EH (cell line): Measurements from ENCODE around the gene ROBO1.
"Not testable (repeated sequence)": the region's sequence is repeated elsewhere in the genome, so short reads cannot be mapped to it uniquely, and the experiment has no call there.

ENCODE experiments used
- DNase-seq: peaks from one replicate; pipeline ENCODE4 v3.0.0-alpha.2; 2015; ENCODE audit warnings: low read depth

The ROBO1 gene

DNA sequence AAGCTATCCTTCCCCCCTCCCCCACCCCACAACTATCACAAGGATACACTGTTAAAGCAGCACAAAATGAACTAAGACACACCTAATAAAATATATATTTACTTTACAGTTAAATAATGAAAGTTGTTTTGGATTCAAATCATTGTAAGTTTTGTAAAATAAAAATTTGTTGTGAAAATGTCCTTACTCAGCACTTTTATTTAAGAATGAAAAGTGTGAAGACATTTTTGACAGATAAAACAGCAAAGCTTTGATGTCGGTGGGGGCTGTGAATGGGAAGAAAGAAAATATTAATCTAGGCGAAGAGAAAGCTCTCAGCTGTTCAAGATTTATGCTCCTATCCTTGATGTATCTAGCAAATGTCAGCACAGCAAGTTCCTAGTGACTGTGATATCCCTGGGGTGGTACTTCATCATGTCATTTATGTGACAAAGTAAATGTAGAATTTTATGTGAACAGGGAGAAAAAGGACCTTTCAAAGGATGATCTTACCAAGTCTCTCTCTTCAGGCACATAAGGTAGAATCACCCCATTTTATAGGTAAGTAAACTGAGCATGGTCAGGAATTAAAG is 216.4 kb downstream of the ROBO1 start:
- no peak for DNase-seq

DNA sequence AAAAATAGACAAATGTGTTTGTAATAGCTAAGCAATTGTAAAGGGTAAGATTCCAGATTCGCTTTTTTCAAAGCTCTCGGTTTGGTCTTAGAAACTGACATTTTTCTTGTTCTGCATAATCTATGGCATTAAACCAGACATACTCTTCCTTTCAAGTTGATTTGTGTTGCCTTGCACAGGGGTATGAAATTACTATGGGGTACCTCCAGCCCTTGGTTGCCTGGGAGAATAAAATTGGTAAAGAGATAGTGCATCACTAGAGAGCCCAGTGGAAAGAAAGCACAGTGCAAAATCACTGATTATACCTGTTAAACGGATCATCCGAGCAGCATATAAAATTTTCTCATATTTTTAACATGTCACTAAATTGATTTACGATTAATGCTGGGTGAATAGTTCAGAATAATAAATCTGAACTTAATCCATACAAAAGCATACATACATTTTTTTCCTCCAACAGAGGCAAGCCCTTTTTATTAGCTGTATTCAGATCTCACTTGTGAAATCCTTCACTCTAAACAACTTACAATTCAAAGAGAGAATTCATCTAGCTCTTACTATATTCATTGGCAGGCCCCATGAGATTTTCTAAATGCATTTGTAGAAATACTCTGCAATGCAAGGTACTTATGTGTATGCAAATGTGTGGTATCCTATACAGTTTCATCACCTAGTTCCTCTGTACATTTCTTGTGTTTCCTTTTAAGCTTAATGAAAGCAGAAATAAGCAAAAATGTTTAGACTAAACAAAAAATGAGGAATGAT is 224.4 kb downstream of the ROBO1 start:
- DNase-seq, result no peak

DNA sequence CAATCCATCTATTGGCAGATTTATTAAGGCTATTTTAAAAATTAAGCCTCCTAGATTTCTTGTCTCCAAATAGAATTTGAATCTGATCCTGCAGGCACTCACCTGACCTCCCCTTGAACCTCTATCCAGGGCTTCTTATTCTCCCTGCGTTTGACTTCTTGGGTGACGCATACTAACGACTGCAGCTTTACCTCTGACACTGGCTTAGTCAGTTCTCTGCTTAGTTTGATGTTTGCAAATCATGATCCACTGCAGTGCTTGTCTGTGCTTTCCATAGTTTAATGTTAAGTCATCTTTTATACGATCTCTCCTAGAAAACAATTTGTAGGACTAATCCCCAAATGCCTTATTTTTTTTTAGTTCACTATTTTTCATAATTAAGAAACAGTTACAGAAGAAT is 233.1 kb downstream of the ROBO1 start:
- DNase-seq, result no peak

DNA sequence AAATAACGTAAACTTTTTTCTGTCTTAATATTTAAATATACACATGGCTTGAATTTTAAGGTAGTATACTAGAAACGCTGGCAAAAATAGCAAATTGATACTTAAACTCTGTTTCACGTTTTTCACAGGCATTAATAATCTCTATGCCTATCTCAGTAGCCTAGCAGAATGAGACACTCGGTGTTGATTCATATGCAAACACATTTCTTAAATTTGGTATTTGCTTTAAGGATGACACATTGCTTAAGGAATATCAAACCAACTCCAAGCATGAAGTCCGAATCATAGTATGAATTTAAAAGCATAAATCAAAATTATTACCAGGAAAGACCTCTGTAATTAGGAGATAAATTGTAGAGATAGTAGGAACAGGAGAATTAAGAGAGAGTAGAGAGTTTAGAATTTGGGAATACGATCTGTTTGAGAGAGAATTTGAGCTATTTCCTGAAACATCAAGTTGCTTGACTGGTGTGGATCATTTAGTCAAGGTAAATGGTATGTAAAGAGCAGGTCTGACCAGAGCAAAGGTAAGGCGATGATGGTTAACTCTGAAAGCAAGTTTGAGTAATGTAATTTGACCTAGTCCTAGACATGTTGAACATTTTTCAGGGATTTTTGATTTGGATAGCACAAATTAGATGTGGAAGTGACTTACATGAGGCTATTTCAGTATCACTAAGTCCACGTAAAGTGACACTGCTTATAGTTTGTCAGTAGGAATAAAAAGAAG is 236.1 kb downstream of the ROBO1 start:
- DNase-seq, result no peak

DNA sequence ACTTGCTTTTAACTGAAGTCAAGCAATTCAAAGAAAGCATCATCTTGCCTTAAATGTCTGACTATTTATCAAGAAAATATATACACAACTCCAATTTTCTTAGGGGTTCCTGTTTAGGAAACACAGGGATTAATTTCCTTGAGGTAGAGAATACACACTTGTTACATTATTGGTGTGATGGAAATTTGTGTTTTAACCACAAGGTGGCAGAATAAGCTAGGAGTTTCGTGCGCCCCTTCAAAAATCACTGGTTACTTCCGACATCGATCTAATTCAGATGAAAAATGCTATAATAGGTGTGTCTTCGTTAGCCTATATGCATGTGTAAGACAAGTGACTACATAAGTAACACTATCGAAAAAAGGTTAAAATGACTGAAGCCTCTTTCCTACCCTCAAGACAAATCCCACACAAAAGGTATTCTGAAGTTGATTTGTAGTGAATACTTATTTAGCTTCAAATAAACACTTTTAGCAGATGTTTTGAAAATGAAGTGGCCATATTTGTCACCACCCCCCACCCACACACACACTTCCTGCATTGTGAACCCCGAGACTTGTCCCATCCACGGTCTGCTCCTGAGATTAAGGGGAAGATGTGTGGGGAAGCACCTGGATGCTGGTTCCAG is 246.5 kb downstream of the ROBO1 start:
- peak; percentile 33 for DNase-seq

DNA sequence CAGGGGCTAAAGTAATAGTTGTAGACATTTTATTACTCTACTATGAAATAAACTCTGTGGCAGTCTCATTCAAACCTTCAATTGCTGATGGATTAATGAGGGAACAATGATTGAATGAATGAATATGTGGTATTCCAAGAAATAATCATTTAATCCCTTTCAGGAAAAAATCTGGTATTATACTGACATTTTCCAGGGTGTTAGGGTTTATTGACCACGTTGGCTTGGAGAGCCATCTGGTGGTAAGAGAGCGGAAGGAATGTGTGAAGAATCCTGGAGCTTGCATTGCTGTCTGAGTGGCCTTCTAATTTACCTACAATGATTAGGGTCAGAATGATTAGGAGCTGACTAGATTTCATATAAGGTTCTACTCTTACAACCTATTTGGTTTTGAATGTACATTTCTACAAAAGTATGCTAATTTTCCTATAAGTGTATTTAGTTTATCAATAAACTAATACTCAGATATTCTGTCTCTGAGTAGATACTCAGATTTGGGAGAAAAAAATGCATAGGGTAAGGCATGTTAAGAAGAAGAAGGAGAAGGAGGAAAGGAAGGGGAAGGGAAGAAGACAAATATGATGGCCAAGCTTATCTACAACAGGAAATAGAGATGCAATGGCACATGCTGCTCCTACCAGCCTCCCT is 249.9 kb downstream of the ROBO1 start:
- DNase-seq, result peak; percentile 27

DNA sequence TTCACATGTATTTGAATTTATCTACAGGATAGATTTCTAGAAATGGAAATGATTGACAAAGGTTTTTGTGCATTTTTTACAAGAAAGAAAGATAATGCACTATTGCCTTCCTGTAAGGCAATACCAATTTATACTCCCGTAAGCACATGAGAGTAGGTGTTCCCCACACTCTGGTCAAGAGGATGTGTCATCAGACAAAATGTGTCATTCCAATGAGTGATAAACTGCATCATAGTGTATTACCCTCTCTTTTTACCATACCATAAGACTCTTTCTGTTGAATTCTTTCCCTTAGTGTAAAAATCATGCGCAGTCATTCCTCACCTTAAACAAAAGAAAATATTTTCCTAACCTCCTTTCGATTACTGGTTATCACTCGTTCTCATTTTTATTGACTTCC is 251.0 kb downstream of the ROBO1 start:
- DNase-seq, result no peak

DNA sequence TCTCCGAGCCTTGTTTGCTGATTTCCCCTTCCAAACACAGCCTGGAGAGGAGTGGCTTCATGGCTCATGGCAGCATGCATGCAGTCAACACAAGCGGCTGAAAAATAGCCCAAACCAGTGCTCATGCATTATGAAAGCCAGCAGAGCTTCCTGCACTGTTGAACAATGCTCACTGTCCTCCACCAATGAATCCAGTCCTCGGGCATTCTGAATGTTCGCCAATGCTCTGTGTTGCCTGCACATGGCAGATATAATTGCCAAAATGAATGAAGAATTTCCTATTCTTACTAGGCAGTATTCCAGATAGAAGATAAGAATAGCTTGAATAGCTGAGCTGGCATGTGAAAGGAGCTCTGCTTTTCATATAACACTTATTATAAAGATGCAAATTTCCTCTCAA is 252.7 kb downstream of the ROBO1 start:
- peak; percentile 2 for DNase-seq

DNA sequence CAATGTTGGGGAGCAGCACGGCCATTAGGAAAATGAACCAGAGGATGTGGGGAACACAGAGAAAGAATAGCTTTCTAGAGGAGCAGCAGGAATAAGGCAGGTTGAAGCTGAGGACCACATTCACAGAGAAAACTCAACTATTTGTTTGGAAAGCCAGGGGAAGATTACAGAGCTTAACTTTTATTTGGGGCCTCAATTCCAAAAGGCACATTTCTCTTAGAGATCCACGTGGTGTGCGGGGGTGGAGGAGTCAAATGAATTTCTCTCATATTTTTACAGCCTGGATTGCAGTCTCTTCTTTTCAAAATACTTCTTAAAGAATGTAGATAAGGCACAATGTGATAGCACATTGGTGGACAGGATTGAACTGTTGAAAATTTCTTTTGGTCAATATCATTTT is 253.7 kb downstream of the ROBO1 start:
- no peak for DNase-seq

DNA sequence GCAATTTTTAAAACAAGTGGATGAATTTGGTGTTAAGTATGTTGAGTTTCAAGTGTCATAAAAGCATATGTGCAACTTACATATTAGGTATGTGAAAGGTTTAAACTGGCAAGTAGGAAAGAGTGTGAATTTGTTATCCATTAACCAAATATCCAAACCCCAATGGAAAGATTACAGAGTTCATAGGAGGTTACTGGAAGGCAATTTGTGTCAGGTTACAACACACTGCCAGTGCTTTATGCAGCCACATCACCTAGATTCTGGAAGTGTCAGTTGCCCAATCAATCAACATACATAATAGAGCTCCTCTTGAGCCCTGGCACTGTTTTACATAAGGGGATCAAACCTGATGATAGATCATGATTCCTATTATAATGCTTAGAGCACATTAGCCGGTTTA is 261.0 kb downstream of the ROBO1 start:
- no peak for DNase-seq

DNA sequence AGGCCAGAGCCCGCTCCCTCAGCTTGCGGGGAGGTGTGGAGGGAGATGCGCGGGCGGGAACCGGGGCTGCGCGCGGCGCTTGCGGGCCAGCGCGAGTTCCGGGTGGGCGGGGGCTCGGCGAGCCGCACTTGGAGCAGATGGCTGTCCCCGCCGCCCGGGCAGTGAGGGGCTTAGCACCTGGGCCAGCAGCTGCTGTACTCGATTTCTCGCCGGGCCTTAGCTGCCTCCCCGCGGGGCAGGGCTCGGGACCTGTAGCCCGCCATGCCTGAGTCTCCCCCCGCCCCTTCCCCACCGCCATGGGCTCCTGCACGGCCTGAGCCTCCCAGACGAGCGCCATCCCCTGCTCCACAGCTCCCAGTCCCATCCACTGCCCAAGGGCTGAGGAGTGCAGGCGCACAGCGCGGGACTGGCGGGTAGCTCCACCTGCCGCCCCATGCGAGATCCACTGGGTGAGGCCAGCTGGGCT is 265.5 kb downstream of the ROBO1 start:
- not testable (repeated sequence) for DNase-seq

DNA sequence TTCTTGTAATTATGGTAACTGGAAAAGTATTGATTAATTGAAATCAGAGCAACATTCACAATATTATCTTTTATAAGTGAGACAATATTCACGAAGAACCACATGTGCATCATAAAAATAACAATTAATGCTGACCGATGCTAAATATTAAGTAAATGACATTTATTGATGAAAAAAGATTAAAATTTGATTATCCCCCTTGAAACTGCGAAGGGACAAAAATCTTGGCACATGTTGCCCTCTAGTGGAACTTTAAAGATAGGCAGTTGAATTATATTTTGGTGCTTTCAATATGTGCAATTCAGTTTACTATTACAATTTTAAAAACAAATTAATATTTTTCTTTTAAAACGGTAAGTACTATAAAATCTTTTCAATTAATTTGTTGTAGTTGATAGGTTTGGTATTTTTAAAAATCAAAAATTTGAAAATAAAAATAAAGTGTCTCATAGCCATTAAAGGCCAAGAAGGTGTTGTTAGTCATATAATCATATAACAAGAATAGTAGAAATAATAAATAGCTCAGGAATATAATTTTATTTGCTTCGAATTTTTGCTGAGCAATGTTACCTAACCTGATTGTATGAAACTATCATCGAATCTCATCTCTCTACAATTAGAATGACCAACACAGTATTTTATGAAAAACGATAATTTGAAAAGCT is 270.2 kb downstream of the ROBO1 start:
- peak; percentile 20 for DNase-seq

DNA sequence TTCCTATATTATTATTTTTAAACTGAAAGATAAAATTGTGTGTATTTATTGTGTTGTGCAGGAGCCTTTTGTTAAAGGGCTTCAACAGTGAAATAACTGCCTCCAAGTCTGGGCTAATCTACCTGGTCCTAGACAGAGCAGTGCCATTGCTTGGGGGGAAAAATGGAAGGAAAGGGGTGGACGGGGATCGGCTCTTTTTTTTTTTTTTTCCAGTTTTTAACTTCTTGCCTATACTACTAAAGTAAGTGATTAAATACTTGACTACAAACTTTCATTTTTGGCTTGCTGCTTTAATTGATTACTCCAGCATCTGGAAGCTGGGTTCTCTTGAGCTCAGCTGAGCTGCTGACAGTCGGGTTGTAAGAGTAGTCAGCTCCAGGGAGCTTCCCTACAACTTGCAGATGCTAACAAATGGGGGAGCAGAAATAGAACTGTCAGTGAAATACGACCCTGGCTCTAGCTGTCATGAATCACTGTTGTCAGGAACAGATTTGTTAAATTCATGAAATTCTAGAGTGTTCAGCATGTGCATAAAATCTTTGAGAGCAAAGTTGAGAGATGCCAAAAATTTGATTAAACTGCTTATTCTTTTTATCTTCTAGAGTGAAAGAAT is 276.7 kb downstream of the ROBO1 start:
- no peak for DNase-seq

DNA sequence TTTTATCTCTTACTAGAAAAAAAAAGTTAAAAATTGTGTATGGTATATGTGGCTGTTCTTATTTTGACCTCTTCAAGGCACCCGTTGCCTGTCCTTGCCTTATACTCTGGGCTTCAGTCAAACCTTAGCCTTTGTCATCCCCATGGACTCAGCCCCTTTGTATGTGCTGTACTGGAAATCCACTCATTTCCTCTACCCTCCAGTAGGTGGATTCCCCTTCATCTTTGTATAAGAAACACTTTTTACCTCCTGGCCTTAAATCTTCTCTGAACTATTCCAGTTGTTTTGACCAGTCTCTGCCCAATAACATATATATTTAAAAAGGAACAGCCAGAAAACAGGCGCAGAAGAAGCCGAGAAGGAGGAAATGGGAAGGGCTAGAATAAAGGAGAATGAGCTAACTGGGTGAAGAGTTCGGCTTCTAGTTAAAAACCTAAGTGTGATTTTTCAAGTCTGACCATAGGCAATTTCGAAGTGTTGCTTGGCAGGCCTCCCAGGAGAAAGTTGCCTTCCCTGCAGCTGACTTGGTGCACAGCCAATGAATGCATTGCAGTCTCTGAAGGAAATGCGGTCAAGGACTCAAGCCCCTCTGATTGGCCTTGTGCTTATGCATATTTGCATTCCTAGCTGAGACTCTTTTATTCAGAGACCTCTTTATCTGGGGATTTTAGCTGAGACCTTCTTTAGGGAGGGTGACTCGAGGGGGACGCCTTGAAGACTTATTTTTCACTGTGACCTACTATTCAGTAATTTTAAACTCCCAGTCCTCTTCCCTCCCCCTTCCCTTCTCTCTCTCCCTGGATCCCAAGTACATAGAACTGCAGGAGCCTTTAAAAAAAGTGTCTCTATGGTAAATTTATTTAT is 277.4 kb downstream of the ROBO1 start:
- DNase-seq, result peak; percentile 51

DNA sequence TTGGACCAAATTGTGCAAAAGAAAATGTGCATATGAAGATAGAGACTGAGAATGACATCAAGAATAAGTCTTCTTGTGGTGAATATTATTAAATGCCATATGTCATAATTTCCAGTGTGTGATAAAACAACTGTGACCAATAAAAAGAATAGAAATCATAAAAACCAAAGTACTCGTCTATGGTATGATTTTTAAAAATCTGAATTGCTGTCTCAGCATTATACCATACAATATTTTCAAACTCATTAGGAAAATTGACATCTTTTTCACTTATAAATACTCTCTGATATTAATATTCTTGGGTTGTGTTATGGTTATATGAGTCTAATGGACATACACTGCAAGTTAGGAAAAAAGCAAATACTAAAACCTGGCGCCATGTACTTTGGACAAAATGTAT is 279.4 kb downstream of the ROBO1 start:
- DNase-seq, result no peak

DNA sequence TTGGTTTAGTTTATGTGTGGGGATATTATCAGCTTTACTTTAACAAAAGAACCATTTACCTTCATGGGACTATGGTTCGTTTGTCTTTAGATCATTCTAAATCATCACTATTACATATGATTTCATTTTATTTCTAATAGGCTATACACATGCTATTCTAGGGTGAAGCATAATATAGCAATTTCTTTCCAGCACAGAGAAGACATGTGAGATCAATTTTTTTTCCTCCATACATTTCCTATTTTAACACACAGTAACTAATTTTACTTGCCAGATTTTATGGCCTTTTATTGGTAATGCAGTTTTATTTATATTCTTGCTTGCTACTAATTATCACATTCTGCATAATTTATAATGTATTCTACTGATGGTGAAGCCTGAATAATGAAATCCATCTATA is 287.1 kb downstream of the ROBO1 start:
- no peak for DNase-seq

DNA sequence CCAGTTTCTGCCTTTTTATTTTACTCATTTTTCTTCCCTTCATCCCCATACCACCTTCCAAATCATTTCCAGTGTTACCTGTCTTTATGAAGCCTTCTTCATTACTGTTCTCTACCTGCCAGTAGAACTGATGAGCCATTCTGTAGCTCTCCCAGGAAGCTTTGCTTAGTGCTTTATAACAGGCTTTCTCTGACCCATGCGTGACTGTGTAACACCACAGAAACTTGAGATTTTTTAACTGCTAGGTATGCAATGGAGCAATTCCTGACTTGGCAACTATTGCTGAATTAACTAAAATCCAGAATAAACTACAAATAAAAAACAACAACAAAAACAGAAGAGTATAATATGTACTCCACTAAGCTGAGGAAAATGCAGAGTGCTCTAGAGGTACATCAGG is 289.2 kb downstream of the ROBO1 start:
- DNase-seq, result no peak

DNA sequence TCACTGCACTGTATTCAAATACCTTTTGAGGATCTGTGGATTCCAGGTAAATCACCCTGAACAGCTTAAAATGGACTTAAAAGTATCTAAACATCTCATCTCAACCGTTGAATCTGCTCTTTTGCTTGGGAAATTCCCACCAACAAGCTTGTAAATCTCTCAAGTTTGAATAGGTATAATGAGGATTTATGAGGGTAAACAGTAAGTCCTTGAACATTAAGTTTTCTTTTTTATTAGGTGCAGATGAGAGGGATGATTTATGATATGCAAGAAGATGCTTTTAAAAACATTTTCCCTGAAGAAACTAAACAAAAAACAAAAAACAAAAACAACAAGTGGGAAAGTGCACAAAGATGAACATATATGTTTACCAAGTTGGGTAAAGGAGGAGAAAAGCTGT is 290.6 kb downstream of the ROBO1 start:
- no peak for DNase-seq

DNA sequence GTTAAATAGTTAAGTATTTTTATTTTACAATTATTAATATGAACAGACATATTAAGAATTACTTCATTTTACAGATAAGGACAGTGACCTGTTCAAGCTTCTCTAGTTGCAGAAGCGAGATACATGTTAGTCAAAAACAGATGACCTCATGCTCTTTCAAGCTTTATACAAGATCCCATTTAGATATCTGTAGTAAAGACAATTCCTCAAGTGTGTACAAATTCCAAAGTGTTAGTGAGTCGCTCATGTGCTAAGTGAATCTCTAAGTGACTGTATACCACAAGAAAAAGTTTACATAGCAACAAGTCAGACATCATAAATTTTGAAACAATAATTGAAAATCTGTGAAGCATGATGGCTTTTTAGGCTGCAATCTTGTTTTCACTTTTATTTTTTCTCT is 293.8 kb downstream of the ROBO1 start:
- DNase-seq, result no peak

DNA sequence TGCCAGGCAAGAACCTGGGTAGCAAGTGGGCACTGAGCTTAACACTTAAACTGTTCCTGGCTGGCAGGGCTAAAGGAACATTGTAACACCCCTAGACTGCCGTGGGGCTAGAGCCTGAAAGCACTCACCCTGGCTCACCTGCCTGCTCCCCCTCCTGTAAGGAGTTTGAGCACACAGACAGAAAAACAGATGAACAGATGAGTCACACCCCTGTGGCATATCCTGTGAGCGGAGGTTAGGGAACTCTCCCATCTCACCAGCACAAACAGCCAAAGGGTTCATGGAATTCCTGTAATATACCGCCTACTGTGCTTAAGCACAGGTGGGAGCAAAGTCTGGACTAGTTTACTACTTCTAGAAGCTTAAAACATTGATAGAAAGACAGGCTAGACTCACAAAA is 300.1 kb downstream of the ROBO1 start:
- DNase-seq, result no peak
